OCI-LY7 (cell line): Measurements from ENCODE around the gene ACOT6. TPM values are rescaled to one million over a fixed set of nuclear protein-coding genes. Genes with fewer than 3 reads are reported as not detected.
"Not testable (repeated sequence)": the region's sequence is repeated elsewhere in the genome, so short reads cannot be mapped to it uniquely, and the experiment has no call there.

ENCODE experiments used
- BruUV-seq: library from RNA; stranded (reverse); fragments of 400-500 nt; replicated peaks from 2 replicates; lab custom pipeline; 2021; lab: Mats Ljungman, UMichigan
- CTCF ChIA-PET: fragments of 300-600 bp; sonication (Branson Sonifier 250); formaldehyde crosslinking; loops from one replicate; lab custom pipeline; 2022; ENCODE audit warnings: antibody characterized with exemption; ENCODE audit not compliant: unreplicated experiment; lab: Charles Lee
- POLR2A ChIA-PET: fragments of 300-600 bp; sonication (Branson Sonifier 250); formaldehyde crosslinking; loops from one replicate; lab custom pipeline; 2022; ENCODE audit warnings: antibody characterized with exemption; lab: Charles Lee
- DNase-seq: peaks from one replicate; pipeline ENCODE4 v3.0.0-alpha.2; 2015; ENCODE audit warnings: low spot score
- H2AFZ ChIP-seq: fragments of 200-600 bp; sonication (generic), shearing (Covaris generic); 2 replicates; pipeline ENCODE4 v1.6.1; 2014; ENCODE audit warnings: mild to moderate bottlenecking, antibody characterized with exemption, low read length, moderate library complexity
- H3K27ac ChIP-seq: fragments of 200-600 bp; sonication (generic); 2 replicates; pipeline ENCODE4 v1.5.1; 2014; ENCODE audit warnings: mixed run types, low read depth, mild to moderate bottlenecking, moderate library complexity, low read length, inconsistent platforms; ENCODE audit not compliant: poor library complexity, severe bottlenecking
- H3K36me3 ChIP-seq: fragments of 200-600 bp; sonication (generic); 2 replicates; pipeline ENCODE4 v1.6.1; 2014; ENCODE audit warnings: mild to moderate bottlenecking, antibody characterized with exemption, low read length, moderate library complexity, mixed read lengths; ENCODE audit not compliant: insufficient read depth
- H3K4me1 ChIP-seq: fragments of 200-600 bp; sonication (generic); 2 replicates; pipeline ENCODE4 v1.5.1; 2014; ENCODE audit warnings: mild to moderate bottlenecking, low read length; ENCODE audit not compliant: insufficient read depth, poor library complexity, severe bottlenecking
- H3K4me2 ChIP-seq: fragments of 200-600 bp; sonication (generic); 2 replicates; pipeline ENCODE4 v1.6.1; 2014; ENCODE audit warnings: mild to moderate bottlenecking, low read length
- H3K4me3 ChIP-seq: fragments of 200-600 bp; sonication (generic); 2 replicates; pipeline ENCODE4 v1.5.1; 2014; ENCODE audit warnings: mild to moderate bottlenecking, low read depth, low read length; ENCODE audit not compliant: poor library complexity, severe bottlenecking
- H3K79me2 ChIP-seq: fragments of 200-600 bp; sonication (generic); 2 replicates; pipeline ENCODE4 v1.6.1; 2016; ENCODE audit warnings: low read depth, mild to moderate bottlenecking, low read length, moderate library complexity, mixed read lengths; ENCODE audit not compliant: insufficient read depth
- H3K9me2 ChIP-seq: fragments of 200-600 bp; sonication (generic); 2 replicates; pipeline ENCODE4 v1.6.1; 2016; ENCODE audit warnings: mild to moderate bottlenecking, low read length, mixed read lengths; ENCODE audit not compliant: insufficient read depth
- H3K9me3 ChIP-seq: fragments of 200-600 bp; sonication (generic); 2 replicates; pipeline ENCODE4 v1.6.1; 2014; ENCODE audit warnings: mild to moderate bottlenecking, mixed run types, low read length, mixed read lengths
- H4K20me1 ChIP-seq: fragments of 200-600 bp; sonication (generic); 2 replicates; pipeline ENCODE4 v1.6.1; 2014; ENCODE audit warnings: mild to moderate bottlenecking, antibody characterized with exemption, low read length, moderate library complexity, mixed read lengths; ENCODE audit not compliant: insufficient read depth
- EZH2phosphoT487 ChIP-seq: fragments of 200-600 bp; sonication (generic); IDR thresholded peaks from 2 replicates; pipeline ENCODE4 v1.6.1; 2018; ENCODE audit warnings: low read depth, borderline replicate concordance, mild to moderate bottlenecking, mixed run types, antibody characterized with exemption, low read length, moderate library complexity, mixed read lengths
- intact Hi-C: fragments of 100-400 bp; cut with micrococcal nuclease; formaldehyde crosslinking; loops from one replicate; pipeline ENCODE4 v1.10.0; 2022; ENCODE audit not compliant: unreplicated experiment
- total RNA-seq, 2 experiments: library from RNA; depleted of rRNA in 1 of 2; stranded (reverse); fragments of >200 nt in 1 of 2; shearing (Covaris generic) in 1 of 2; gene quantifications; 2 replicates each; pipeline ENCODE4 v1.2.3, GENCODE V29; 2014 to 2022
- TF ChIP-seq, protein P1 (sequence below): fragments of 200-600 bp; sonication (generic); conservative IDR thresholded peaks from 2 replicates; pipeline ENCODE4 v1.5.1; 2014; ENCODE audit warnings: mild to moderate bottlenecking, antibody characterized with exemption, low read length, moderate library complexity, mixed read lengths

The ACOT6 gene
- total RNA-seq, 2 experiments from 2014 or later: not detected

GRCh38 chr14:73588695-73589094 lies 23.6 kb upstream of the ACOT6 start:
- Histone ChIP-seq H3K9me3 (no peaks in the 10 kb centered on the region), H3K27ac (no peak overlapping the region), H3K4me2 (no peak overlapping the region), H3K4me3 (no peak overlapping the region), H3K9me2 (no peaks in the 10 kb centered on the region), H3K4me1 (no peaks in the 10 kb centered on the region), H4K20me1 (no peaks in the 10 kb centered on the region), H2AFZ (no peak overlapping the region), H3K36me3 (no peaks in the 10 kb centered on the region), H3K79me2 (no peaks in the 10 kb centered on the region)
- TF ChIP-seq, protein P1, sequence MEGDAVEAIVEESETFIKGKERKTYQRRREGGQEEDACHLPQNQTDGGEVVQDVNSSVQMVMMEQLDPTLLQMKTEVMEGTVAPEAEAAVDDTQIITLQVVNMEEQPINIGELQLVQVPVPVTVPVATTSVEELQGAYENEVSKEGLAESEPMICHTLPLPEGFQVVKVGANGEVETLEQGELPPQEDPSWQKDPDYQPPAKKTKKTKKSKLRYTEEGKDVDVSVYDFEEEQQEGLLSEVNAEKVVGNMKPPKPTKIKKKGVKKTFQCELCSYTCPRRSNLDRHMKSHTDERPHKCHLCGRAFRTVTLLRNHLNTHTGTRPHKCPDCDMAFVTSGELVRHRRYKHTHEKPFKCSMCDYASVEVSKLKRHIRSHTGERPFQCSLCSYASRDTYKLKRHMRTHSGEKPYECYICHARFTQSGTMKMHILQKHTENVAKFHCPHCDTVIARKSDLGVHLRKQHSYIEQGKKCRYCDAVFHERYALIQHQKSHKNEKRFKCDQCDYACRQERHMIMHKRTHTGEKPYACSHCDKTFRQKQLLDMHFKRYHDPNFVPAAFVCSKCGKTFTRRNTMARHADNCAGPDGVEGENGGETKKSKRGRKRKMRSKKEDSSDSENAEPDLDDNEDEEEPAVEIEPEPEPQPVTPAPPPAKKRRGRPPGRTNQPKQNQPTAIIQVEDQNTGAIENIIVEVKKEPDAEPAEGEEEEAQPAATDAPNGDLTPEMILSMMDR: no peak
- no peak for TF ChIP-seq EZH2phosphoT487
- intact Hi-C loops: no loop called here
- ChIA-PET POLR2A (interaction anchor here (1.0 kb wide), 2 partner anchors 16 to 263 kb away, joined by 3 to 4 read pairs; partner anchors contain the start of gene PTGR2), CTCF (no interaction called here)
- no peak for DNase-seq
- no TSS peak for BruUV-seq

DNA sequence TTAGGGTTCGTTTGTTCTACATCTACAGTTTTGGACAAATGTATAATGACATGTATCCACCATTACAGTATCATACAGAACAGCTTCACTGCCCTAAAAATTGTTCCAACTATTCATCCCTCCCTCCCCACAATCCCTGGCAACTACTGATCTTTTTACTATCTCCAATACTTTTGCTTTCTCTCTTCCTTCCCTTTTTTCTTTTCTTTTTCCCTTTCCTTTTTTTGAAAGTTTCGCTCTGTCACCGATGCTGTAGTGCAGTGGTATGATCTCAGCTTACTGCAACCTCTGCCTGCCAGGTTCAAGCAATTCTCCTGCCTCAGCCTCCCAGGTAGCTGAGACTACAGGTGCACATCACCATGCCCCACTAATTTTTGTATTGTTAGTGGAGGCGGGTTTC lies 23.2 kb upstream of the ACOT6 start:
- Histone ChIP-seq H3K27ac (no peak overlapping the region), H3K79me2 (no peaks in the 10 kb centered on the region), H3K9me2 (no peaks in the 10 kb centered on the region), H3K4me1 (no peaks in the 10 kb centered on the region), H3K9me3 (no peaks in the 10 kb centered on the region), H4K20me1 (no peaks in the 10 kb centered on the region), H3K4me3 (no peak overlapping the region), H3K36me3 (no peaks in the 10 kb centered on the region), H2AFZ (no peak overlapping the region), H3K4me2 (no peak overlapping the region)
- CTCF ChIA-PET: no interaction called here
- BruUV-seq: no TSS peak
- intact Hi-C loops: no loop called here
- POLR2A ChIA-PET: interaction anchor here (0.7 to 1.0 kb wide), 3 partner anchors 13 to 262 kb away, joined by 3 to 4 read pairs (median 3); partner anchors contain the start of gene PTGR2
- DNase-seq: no peak
- no peak for TF ChIP-seq EZH2phosphoT487
- TF ChIP-seq, protein P1: no peak

GRCh38 chr14:73590673-73591004 lies 21.7 kb upstream of the ACOT6 start:
- H2AFZ ChIP-seq, H3K36me3 ChIP-seq, H3K9me3 ChIP-seq, DNase-seq, H4K20me1 ChIP-seq, POLR2A ChIA-PET, H3K9me2 ChIP-seq, H3K79me2 ChIP-seq, CTCF ChIA-PET, intact Hi-C loops, H3K4me2 ChIP-seq, H3K4me1 ChIP-seq, BruUV-seq, H3K4me3 ChIP-seq, H3K27ac ChIP-seq: not testable (repeated sequence)
